Neuronal stem cell (in vitro differentiated cells): Measurements from ENCODE around the gene B4GALT6.

Experiments used
- DNase-seq: peaks from one replicate; pipeline ENCODE4 v3.0.0-alpha.2; 2013; ENCODE audit warnings: low spot score
- H2AFZ ChIP-seq: one replicate; pipeline ENCODE4 v1.6.1; 2013; ENCODE audit warnings: mild to moderate bottlenecking, low read length, inconsistent platforms
- H2AK5ac ChIP-seq: 2 replicates; pipeline ENCODE4 v1.6.1; 2013; ENCODE audit warnings: low read depth, mild to moderate bottlenecking, inconsistent platforms, low read length, moderate library complexity, mixed read lengths
- H2BK120ac ChIP-seq: 2 replicates; pipeline ENCODE4 v1.6.1; 2013; ENCODE audit warnings: low read depth, mild to moderate bottlenecking, inconsistent platforms, low read length, moderate library complexity, mixed read lengths
- H2BK12ac ChIP-seq: one replicate; pipeline ENCODE4 v1.6.1; 2013; ENCODE audit warnings: low read length, inconsistent platforms
- H2BK15ac ChIP-seq: 2 replicates; pipeline ENCODE4 v1.6.1; 2013; ENCODE audit warnings: mild to moderate bottlenecking, low read length, inconsistent platforms, mixed read lengths
- H2BK5ac ChIP-seq: one replicate; pipeline ENCODE4 v1.6.1; 2013; ENCODE audit warnings: inconsistent platforms, mild to moderate bottlenecking, low read length, moderate library complexity
- H3K14ac ChIP-seq: one replicate; pipeline ENCODE4 v1.6.1; 2013; ENCODE audit warnings: low read length, inconsistent platforms
- H3K18ac ChIP-seq: 2 replicates; pipeline ENCODE4 v1.6.1; 2013; ENCODE audit warnings: low read length, inconsistent platforms
- H3K23ac ChIP-seq: 2 replicates; pipeline ENCODE4 v1.6.1; 2013; ENCODE audit warnings: low read depth, mild to moderate bottlenecking, mixed read lengths, low read length, inconsistent platforms; ENCODE audit not compliant: poor library complexity
- H3K27ac ChIP-seq: replicated peaks from 3 replicates; pipeline ENCODE4 v1.5.1; 2013; ENCODE audit warnings: low read length, inconsistent platforms
- H3K27me3 ChIP-seq, 3 experiments: 2 replicates each; pipeline ENCODE4 v1.6.1; 2013; ENCODE audit warnings: low read length in 3 of 3, mild to moderate bottlenecking in 2 of 3, inconsistent platforms in 1 of 3, low read depth in 1 of 3, mixed read lengths in 1 of 3, moderate library complexity in 1 of 3; ENCODE audit not compliant: control insufficient read depth in 3 of 3, insufficient read depth in 3 of 3
- H3K36me3 ChIP-seq, 2 donors: replicated peaks in 1 of 2; 2 replicates each; pipeline ENCODE4 v1.6.1; 2013; ENCODE audit warnings: low read length in 2 of 2; ENCODE audit not compliant: control insufficient read depth in 2 of 2, insufficient read depth in 2 of 2
- H3K4ac ChIP-seq: 2 replicates; pipeline ENCODE4 v1.6.1; 2013; ENCODE audit warnings: inconsistent platforms, mild to moderate bottlenecking, low read length, moderate library complexity
- H3K4me1 ChIP-seq, 2 donors: 1 replicate in 1 of 2; 2 replicates in 1 of 2; pipeline ENCODE4 v1.6.1; 2013; ENCODE audit warnings: low read length in 2 of 2, low read depth in 1 of 2; ENCODE audit not compliant: control insufficient read depth in 2 of 2, insufficient read depth in 1 of 2
- H3K4me2 ChIP-seq: one replicate; pipeline ENCODE4 v1.6.1; 2013; ENCODE audit warnings: mild to moderate bottlenecking, low read length, inconsistent platforms; ENCODE audit not compliant: insufficient read depth, poor library complexity, severe bottlenecking
- H3K4me3 ChIP-seq, 2 donors: 2 replicates each; pipeline ENCODE4 v1.5.1; 2013; ENCODE audit warnings: low read length in 2 of 2, mild to moderate bottlenecking in 2 of 2, inconsistent platforms in 1 of 2, moderate library complexity in 1 of 2
- H3K79me1 ChIP-seq: one replicate; pipeline ENCODE4 v1.6.1; 2013; ENCODE audit warnings: low read depth, mild to moderate bottlenecking, inconsistent platforms, low read length, moderate library complexity
- H3K9ac ChIP-seq: one replicate; pipeline ENCODE4 v1.6.1; 2013; ENCODE audit warnings: mild to moderate bottlenecking, low read depth, low read length, inconsistent platforms; ENCODE audit not compliant: poor library complexity
- H3K9me3 ChIP-seq, 2 donors: replicated peaks in 1 of 2; 2 replicates each; pipeline versions ENCODE3 to v1.6.1; 2013; ENCODE audit warnings: low read length in 2 of 2, mild to moderate bottlenecking in 2 of 2, inconsistent platforms in 1 of 2, low read depth in 1 of 2, mixed read lengths in 1 of 2, moderate library complexity in 1 of 2; ENCODE audit not compliant: control insufficient read depth in 2 of 2, insufficient read depth in 1 of 2
- H4K8ac ChIP-seq: one replicate; pipeline ENCODE4 v1.6.1; 2013; ENCODE audit warnings: low read depth, mild to moderate bottlenecking, inconsistent platforms, low read length, moderate library complexity
- H4K91ac ChIP-seq: one replicate; pipeline ENCODE4 v1.6.1; 2013; ENCODE audit warnings: low read length, low read depth, mild to moderate bottlenecking, inconsistent platforms; ENCODE audit not compliant: poor library complexity
- WGBS, 2 donors: extraction: QIAGEN DNeasy Blood & Tissue Kit; methylation state at CpG; one replicate each; pipeline ENCODE4 v1.1.7; 2013; ENCODE audit warnings: missing lambda C conversion rate in 2 of 2, mixed read lengths in 1 of 2; ENCODE audit not compliant: insufficient read length in 2 of 2, insufficient replicate concordance in 1 of 2; ENCODE audit errors: extremely low coverage in 2 of 2; 5-methylcytosine and 5-hydroxymethylcytosine counted together

Gene B4GALT6

DNA sequence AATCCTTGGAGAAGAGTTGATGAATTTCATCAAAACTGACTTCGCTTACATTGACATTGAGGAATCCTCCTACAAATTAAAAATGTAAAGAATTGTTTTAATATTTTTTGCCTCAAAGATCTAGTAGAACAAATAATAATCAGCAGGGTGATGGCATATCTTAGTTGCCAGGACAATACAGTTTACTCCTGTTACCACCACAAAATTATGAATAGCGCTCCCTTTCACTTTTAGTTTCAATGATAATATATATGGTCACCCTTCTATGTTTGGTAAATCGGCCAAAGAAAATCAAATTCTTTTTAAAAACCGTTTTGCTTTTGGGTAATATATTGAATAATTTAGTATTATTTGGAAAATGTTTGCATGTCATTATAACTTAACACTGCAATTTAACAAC, 39.0 kb downstream of the B4GALT6 start:
- no CpG with 5 or more reads among the region's 4 CpGs for WGBS, 2 donors
- Histone ChIP-seq H3K4ac (no peak overlapping the region), H4K91ac (no peak overlapping the region), H2BK120ac (no peak overlapping the region), H2BK12ac (no peak overlapping the region), H3K14ac (no peak overlapping the region), H2AFZ (no peak overlapping the region), H3K36me3 (peaks cover 0 to 3% of the 10 kb centered on the region in 2 donors), H3K23ac (no peak overlapping the region), H3K27ac (no peak overlapping the region), H2BK5ac (no peak overlapping the region), H3K79me1 (no peaks in the 10 kb centered on the region), H3K9ac (no peak overlapping the region), H3K18ac (no peak overlapping the region), H3K4me3 (no peak overlapping the region), H3K4me2 (no peak overlapping the region), H4K8ac (no peak overlapping the region), H3K27me3 (peaks cover 0 to 2% (median 0%) of the 10 kb centered on the region in 3 experiments), H3K9me3 (no peaks in the 10 kb centered on the region), H2AK5ac (no peak overlapping the region), H3K4me1 (peaks cover 2 to 5% of the 10 kb centered on the region in 2 donors), H2BK15ac (no peak overlapping the region)
- DNase-seq: no peak

DNA sequence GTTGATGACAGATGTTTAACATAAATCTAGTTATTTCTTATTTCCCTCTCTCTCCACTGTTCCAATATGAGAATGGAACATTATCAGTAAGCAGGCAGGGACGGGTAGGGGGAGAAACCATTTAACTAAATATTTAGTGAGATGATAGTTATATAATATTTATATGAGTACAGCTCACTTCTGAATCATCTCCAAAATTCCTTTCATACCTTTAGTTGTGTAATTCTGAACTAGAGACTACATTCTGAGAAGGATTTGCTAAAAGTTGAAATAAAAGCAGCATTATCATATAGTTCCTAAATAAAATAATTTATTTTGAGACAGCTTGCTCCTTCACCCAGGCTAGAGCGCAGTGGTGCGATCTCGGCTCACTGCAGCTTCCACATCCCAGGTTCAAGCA, 41.4 kb downstream of the B4GALT6 start:
- H3K23ac ChIP-seq: no peak overlapping the region
- no peak overlapping the region for H3K18ac ChIP-seq

DNA sequence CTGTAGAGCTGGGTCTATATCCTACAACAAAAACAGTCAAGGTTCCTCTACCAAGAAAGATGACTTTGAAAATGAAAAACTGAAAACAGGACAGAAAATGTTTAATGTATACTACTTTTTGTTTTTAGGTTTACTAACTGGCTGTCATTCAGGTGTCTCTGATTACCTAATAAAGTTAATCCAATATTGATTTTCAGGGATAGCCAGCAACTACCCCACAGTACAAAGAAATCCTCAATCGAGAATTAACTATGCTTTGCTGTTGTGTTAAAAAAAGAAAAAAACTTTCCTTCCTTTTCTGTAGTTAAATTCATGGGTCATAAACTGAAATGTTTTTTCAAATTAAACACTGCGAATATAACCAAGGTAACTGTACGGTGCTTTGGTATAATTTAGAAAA, 46.9 kb downstream of the B4GALT6 start:
- H2AK5ac ChIP-seq: no peak overlapping the region
- H3K36me3 ChIP-seq: peaks cover 0 to 23% of the 10 kb centered on the region in 2 donors
- H4K8ac ChIP-seq: no peak overlapping the region
- H2BK120ac ChIP-seq: no peak overlapping the region
- H4K91ac ChIP-seq: no peak overlapping the region
- no peaks in the 10 kb centered on the region for H3K27me3 ChIP-seq
- H3K4me1 ChIP-seq: no peaks in the 10 kb centered on the region
- H3K9ac ChIP-seq: no peak overlapping the region
- no peak overlapping the region for H3K4me3 ChIP-seq
- H3K23ac ChIP-seq: no peak overlapping the region
- no peak overlapping the region for H3K4me2 ChIP-seq
- H3K27ac ChIP-seq: no peak overlapping the region
- H3K14ac ChIP-seq: no peak overlapping the region
- no peak overlapping the region for H2BK5ac ChIP-seq
- no peak overlapping the region for H3K4ac ChIP-seq
- no peak overlapping the region for H2BK12ac ChIP-seq
- no peak overlapping the region for H3K18ac ChIP-seq
- H3K9me3 ChIP-seq: peaks cover 0 to 5% of the 10 kb centered on the region in 2 donors
- no peak overlapping the region for H2AFZ ChIP-seq
- DNase-seq: no peak
- no CpG with 5 or more reads among the region's 3 CpGs for WGBS, 2 donors
- no peak overlapping the region for H2BK15ac ChIP-seq
- no peaks in the 10 kb centered on the region for H3K79me1 ChIP-seq

More for the DNA sequence above, 41.4 kb downstream of the B4GALT6 start:
- Histone ChIP-seq H3K14ac (no peak overlapping the region), H2BK12ac (no peak overlapping the region), H3K36me3 (peaks cover 0 to 7% of the 10 kb centered on the region in 2 donors), H3K9ac (no peak overlapping the region), H2AK5ac (no peak overlapping the region), H4K8ac (no peak overlapping the region), H2BK15ac (no peak overlapping the region), H3K79me1 (no peaks in the 10 kb centered on the region), H3K27me3 (peaks cover 0 to 2% (median 0%) of the 10 kb centered on the region in 3 experiments), H2BK120ac (no peak overlapping the region), H4K91ac (no peak overlapping the region), H3K4me3 (no peak overlapping the region), H2BK5ac (no peak overlapping the region), H2AFZ (no peak overlapping the region), H3K9me3 (no peaks in the 10 kb centered on the region), H3K4me2 (no peak overlapping the region), H3K4me1 (peaks cover 0 to 2% of the 10 kb centered on the region in 2 donors), H3K4ac (no peak overlapping the region), H3K27ac (no peak overlapping the region)
- WGBS, 2 donors: no CpG with 5 or more reads among the region's 4 CpGs
- no peak for DNase-seq

DNA sequence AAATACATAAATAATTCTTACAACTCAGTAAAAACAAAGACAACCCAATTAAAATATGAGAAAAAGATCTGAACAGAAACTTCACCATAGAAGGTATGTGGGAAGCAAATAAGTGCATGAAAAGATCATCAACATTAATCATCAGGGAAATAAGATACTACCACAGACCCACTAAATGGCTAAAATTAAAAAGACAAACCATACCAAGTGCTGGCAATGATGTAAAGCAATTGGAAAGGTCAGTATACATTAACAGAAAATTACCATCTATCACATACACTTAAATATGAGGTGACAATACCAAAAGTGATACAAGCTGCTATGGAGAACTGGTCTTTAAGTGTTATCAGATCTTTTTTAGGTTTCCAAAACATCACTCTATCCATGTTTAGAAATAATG, 48.0 kb downstream of the B4GALT6 start:
- H3K4me3 ChIP-seq: no peak overlapping the region
- no peak overlapping the region for H4K91ac ChIP-seq
- H3K14ac ChIP-seq: no peak overlapping the region
- DNase-seq: no peak
- H2AK5ac ChIP-seq: no peak overlapping the region
- H2BK120ac ChIP-seq: no peak overlapping the region
- H3K4me1 ChIP-seq: no peaks in the 10 kb centered on the region
- H2BK5ac ChIP-seq: no peak overlapping the region
- no peak overlapping the region for H3K4me2 ChIP-seq
- H3K27me3 ChIP-seq: no peaks in the 10 kb centered on the region
- H2BK15ac ChIP-seq: no peak overlapping the region
- no peaks in the 10 kb centered on the region for H3K79me1 ChIP-seq
- no peak overlapping the region for H3K4ac ChIP-seq
- H3K9ac ChIP-seq: no peak overlapping the region
- H3K27ac ChIP-seq: no peak overlapping the region
- peaks cover 0 to 21% of the 10 kb centered on the region in 2 donors for H3K36me3 ChIP-seq
- no peak overlapping the region for H2BK12ac ChIP-seq
- H3K9me3 ChIP-seq: peaks cover 0 to 5% of the 10 kb centered on the region in 2 donors
- no peak overlapping the region for H3K18ac ChIP-seq
- H3K23ac ChIP-seq: no peak overlapping the region
- H4K8ac ChIP-seq: no peak overlapping the region
- no peak overlapping the region for H2AFZ ChIP-seq
